ENCODE data around the gene SMS. TPM values are rescaled to one million over a fixed set of nuclear protein-coding genes. Genes with fewer than 3 reads are reported as not detected.

Gene SMS
- total RNA-seq, 1 donor, result 190 TPM

DNA sequence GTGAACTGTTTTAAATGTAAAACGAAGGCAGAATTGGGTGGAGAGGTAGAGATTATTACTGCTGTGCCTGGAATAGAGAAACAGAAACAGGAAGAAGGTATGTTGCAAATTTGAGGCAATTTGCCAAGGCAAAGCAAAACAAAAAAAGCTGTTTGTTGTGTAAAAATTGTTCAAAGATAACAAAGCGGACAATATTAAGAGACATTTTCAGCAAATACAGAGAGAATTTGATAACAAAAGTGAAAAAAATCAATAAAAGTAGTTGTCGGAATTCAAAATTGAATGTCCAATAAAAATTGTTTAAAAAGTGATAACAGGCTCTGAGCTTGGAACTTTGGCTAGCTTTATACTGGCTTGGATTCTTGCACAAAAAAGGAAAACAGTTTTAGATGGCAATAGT lies 14.4 kb upstream of the SMS start:
- TF ChIP-seq, protein P1, sequence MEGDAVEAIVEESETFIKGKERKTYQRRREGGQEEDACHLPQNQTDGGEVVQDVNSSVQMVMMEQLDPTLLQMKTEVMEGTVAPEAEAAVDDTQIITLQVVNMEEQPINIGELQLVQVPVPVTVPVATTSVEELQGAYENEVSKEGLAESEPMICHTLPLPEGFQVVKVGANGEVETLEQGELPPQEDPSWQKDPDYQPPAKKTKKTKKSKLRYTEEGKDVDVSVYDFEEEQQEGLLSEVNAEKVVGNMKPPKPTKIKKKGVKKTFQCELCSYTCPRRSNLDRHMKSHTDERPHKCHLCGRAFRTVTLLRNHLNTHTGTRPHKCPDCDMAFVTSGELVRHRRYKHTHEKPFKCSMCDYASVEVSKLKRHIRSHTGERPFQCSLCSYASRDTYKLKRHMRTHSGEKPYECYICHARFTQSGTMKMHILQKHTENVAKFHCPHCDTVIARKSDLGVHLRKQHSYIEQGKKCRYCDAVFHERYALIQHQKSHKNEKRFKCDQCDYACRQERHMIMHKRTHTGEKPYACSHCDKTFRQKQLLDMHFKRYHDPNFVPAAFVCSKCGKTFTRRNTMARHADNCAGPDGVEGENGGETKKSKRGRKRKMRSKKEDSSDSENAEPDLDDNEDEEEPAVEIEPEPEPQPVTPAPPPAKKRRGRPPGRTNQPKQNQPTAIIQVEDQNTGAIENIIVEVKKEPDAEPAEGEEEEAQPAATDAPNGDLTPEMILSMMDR (IDR thresholded peaks at IDR 0.05; ENCODE audit: insufficient read depth, low read depth, low read length), result no peak
- peak overlapping the region; percentile 49 for H3K4me3 ChIP-seq (ENCODE audit: low read depth, low read length)
- DNase-seq (ENCODE audit: low read depth), result peak; percentile 57

- DNase-seq (ENCODE audit: low read depth), result peak; percentile 91
- TF ChIP-seq, protein P1 (IDR thresholded peaks at IDR 0.05; ENCODE audit: insufficient read depth, low read depth, low read length), result no peak
- peak overlapping the region; percentile 49 for H3K4me3 ChIP-seq (ENCODE audit: low read depth, low read length)
Measured at GRCh38 chrX:21926527-21927278, 13.8 kb upstream of the SMS start.

GRCh38 chrX:21929209-21929608 lies 11.3 kb upstream of the SMS start:
- TF ChIP-seq, protein P1 (IDR thresholded peaks at IDR 0.05; ENCODE audit: insufficient read depth, low read depth, low read length), result no peak
- peak; percentile 43 for DNase-seq (ENCODE audit: low read depth)
- H3K4me3 ChIP-seq (ENCODE audit: low read depth, low read length), result no peak overlapping the region

GRCh38 chrX:21930986-21931385 lies 9.5 kb upstream of the SMS start:
- no peak overlapping the region for H3K4me3 ChIP-seq (ENCODE audit: low read depth, low read length)
- DNase-seq (ENCODE audit: low read depth), result no peak
- TF ChIP-seq, protein P1 (IDR thresholded peaks at IDR 0.05; ENCODE audit: insufficient read depth, low read depth, low read length), result no peak

- TF ChIP-seq, protein P1 (IDR thresholded peaks at IDR 0.05; ENCODE audit: insufficient read depth, low read depth, low read length), result no peak
- H3K4me3 ChIP-seq (ENCODE audit: low read depth, low read length), result no peak overlapping the region
- peak; percentile 79 for DNase-seq (ENCODE audit: low read depth)
Measured at GRCh38 chrX:21932292-21933002, 8.1 kb upstream of the SMS start.

DNA sequence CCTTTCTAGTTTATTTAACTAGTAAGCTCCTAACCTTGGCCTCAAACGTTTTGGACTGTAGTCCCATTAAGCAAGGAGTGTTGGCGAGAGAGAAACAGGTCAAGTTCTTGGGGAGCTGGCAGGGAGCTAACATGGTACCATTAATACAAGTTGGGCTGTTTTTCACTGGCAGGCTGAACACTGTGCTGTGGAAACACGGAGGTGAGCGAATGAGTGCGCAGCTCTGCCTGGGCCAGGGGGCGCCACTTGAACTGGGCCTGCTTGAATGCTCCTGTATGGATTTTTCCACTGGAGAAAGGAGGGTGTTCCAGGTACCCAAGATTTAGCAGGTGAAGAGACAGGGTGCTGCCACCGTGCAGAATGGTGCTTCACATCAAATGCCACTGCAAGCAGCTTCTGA lies 7.4 kb upstream of the SMS start:
- DNase-seq (ENCODE audit: low read depth), result no peak
- TF ChIP-seq, protein P1 (IDR thresholded peaks at IDR 0.05; ENCODE audit: insufficient read depth, low read depth, low read length), result no peak

More for the DNA sequence above, 7.4 kb upstream of the SMS start:
- no peak overlapping the region for H3K4me3 ChIP-seq (ENCODE audit: low read depth, low read length)
